GM10266 (cell line): ENCODE measurements around the gene KCNA5.

Source experiments
- DNase-seq: peaks from one replicate; pipeline ENCODE4 v3.0.0; 2012; ENCODE audit errors: extremely low spot score
- CTCF ChIP-seq: IDR thresholded peaks from 2 replicates; pipeline ENCODE4 v1.5.1; 2012; ENCODE audit warnings: mild to moderate bottlenecking, low read depth; ENCODE audit not compliant: control insufficient read depth, insufficient read depth; ENCODE audit errors: missing control alignments

The KCNA5 gene

GRCh38 chr12:5070090-5070489 lies 26.4 kb downstream of the KCNA5 start:
- no peak for TF ChIP-seq CTCF

GRCh38 chr12:5071496-5071895 lies 27.8 kb downstream of the KCNA5 start:
- DNase-seq, result no peak
- no peak for TF ChIP-seq CTCF

More at GRCh38 chr12:5070090-5070489, 26.4 kb downstream of the KCNA5 start:
- DNase-seq, result no peak

DNA sequence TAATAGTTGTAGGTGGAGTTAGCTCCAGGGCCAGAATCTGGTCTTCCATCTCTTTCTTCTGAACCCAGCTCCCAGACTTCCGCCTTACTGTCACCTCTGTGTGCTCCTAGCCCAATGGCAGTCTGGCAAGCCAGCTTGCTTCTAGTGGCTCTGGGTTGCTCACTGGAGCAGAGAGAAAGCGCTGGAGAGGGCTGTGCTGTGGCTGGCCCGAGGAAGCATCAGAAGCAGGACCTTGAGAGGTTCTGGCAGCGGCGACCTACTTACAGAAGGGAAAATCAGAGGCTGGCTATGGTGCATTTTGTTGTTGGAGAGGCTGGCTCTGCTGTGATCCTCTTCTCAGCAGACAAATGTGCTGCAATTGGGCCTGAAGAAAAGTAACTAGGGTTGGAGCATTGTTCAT lies 28.6 kb downstream of the KCNA5 start:
- no peak for TF ChIP-seq CTCF
- no peak for DNase-seq

GRCh38 chr12:5073054-5073453 lies 29.4 kb downstream of the KCNA5 start:
- no peak for TF ChIP-seq CTCF

GRCh38 chr12:5073853-5074252 lies 30.2 kb downstream of the KCNA5 start:
- peak; percentile 27 for DNase-seq
- TF ChIP-seq CTCF, result peak; percentile 30

More at GRCh38 chr12:5073054-5073453, 29.4 kb downstream of the KCNA5 start:
- DNase-seq, result no peak

DNA sequence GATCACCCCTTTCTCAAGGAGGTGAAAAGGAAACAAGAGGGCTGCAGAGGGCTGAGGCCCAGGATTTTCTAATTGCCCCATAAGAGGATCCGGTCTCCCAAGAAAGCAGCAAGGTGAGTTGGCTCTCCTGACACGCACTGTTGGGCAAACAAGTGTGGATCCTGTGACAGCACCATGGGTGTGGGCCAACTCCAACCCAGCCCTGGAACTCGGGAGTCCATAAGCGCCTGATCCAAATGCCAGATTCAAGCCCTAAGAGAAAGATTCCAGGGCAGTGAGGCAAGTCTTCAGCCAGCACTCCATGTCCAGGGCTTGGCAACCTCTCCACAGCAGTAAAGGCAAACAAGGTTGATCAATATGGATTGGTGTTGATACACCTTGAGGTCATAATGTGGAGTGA lies 33.1 kb downstream of the KCNA5 start:
- no peak for DNase-seq

DNA sequence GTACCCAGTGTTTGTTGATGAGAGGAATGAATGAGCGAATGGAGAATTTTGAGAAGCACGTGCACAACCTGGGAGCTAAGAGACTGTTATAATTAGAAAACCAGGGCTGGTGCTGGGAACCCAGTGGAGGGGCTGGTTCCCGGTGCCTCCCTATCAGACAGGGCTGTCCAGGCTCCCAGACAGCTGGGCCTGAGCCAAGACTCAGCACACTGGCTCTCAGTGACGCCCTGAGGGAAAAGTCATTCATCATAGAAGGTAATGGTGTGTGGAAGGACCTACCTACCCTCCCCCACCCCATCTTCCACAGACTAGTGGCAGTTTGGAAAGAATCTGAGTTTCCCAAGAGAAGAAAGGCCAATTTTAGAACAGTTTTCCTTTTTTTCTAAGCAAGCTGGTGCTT lies 34.7 kb downstream of the KCNA5 start:
- no peak for DNase-seq
- TF ChIP-seq CTCF, result no peak

More for the DNA sequence above, 33.1 kb downstream of the KCNA5 start:
- TF ChIP-seq CTCF, result no peak
